Muscle layer of colon (tissue), 2 donors: Measurements from ENCODE around the gene PRKAG3.

ENCODE experiments used
- H3K27ac ChIP-seq: one replicate; pipeline ENCODE4 v1.7.0; 2013; ENCODE audit warnings: low read depth, mild to moderate bottlenecking, low read length, moderate library complexity
- H3K27me3 ChIP-seq, 2 donors: one replicate each; pipeline ENCODE4 v1.7.0; 2013; ENCODE audit warnings: low read length in 2 of 2, mild to moderate bottlenecking in 2 of 2; ENCODE audit not compliant: insufficient read depth in 2 of 2, control insufficient read depth in 1 of 2
- H3K36me3 ChIP-seq: one replicate; pipeline ENCODE4 v1.7.0; 2013; ENCODE audit warnings: mild to moderate bottlenecking, low read length; ENCODE audit not compliant: insufficient read depth
- H3K4me1 ChIP-seq: one replicate; pipeline ENCODE4 v1.7.0; 2013; ENCODE audit warnings: mild to moderate bottlenecking, low read length; ENCODE audit not compliant: insufficient read depth
- H3K4me3 ChIP-seq, 2 donors: one replicate each; pipeline ENCODE4 v1.7.0; 2013; ENCODE audit warnings: low read length in 2 of 2, low read depth in 1 of 2, mild to moderate bottlenecking in 1 of 2, moderate library complexity in 1 of 2
- H3K9ac ChIP-seq: one replicate; pipeline ENCODE4 v1.7.0; 2013; ENCODE audit warnings: low read length
- H3K9me3 ChIP-seq: one replicate; pipeline ENCODE4 v1.7.0; 2013; ENCODE audit warnings: mild to moderate bottlenecking, low read length
- donor health status: abdominal sarcoma.
- donor health status: Adenocarcinoma of cecum.

The PRKAG3 gene

GRCh38 chr2:218809515-218809914, 22.1 kb downstream of the PRKAG3 start:
- peaks cover 24% of the 10 kb centered on the region for H3K36me3 ChIP-seq
- no peak overlapping the region for H3K27ac ChIP-seq
- H3K4me3 ChIP-seq = no peak overlapping the region

GRCh38 chr2:218807626-218808025, 24.0 kb downstream of the PRKAG3 start:
- Histone ChIP-seq H3K27me3 (no peaks in the 10 kb centered on the region), H3K27ac (no peak overlapping the region), H3K4me1 (peaks cover 20% of the 10 kb centered on the region), H3K9me3 (no peaks in the 10 kb centered on the region), H3K9ac (no peak overlapping the region), H3K4me3 (no peak overlapping the region), H3K36me3 (peaks cover 6% of the 10 kb centered on the region)

More at GRCh38 chr2:218809515-218809914, 22.1 kb downstream of the PRKAG3 start:
- no peaks in the 10 kb centered on the region for H3K9me3 ChIP-seq
- no peaks in the 10 kb centered on the region for H3K27me3 ChIP-seq
- H3K9ac ChIP-seq = no peak overlapping the region
- peaks cover 20% of the 10 kb centered on the region for H3K4me1 ChIP-seq

GRCh38 chr2:218806346-218806978, 25.1 kb downstream of the PRKAG3 start:
- peak overlapping the region in 1 of 2 donors; percentile 22 for H3K4me3 ChIP-seq
- H3K36me3 ChIP-seq = no peaks in the 10 kb centered on the region
- H3K27ac ChIP-seq = peak overlapping the region; percentile 80
- no peaks in the 10 kb centered on the region for H3K9me3 ChIP-seq
- H3K4me1 ChIP-seq = peaks cover 20% of the 10 kb centered on the region
- H3K27me3 ChIP-seq = no peaks in the 10 kb centered on the region
- no peak overlapping the region for H3K9ac ChIP-seq

- Histone ChIP-seq H3K9ac (no peak overlapping the region), H3K4me3 (no peak overlapping the region), H3K27ac (peak overlapping the region; percentile 80), H3K36me3 (no peaks in the 10 kb centered on the region), H3K27me3 (no peaks in the 10 kb centered on the region), H3K9me3 (no peaks in the 10 kb centered on the region), H3K4me1 (peaks cover 20% of the 10 kb centered on the region)
Observed at GRCh38 chr2:218805627-218806026, 26.0 kb downstream of the PRKAG3 start.

GRCh38 chr2:218804817-218805216, 26.8 kb downstream of the PRKAG3 start:
- no peak overlapping the region for H3K9ac ChIP-seq
- H3K4me3 ChIP-seq = no peak overlapping the region
- no peaks in the 10 kb centered on the region for H3K36me3 ChIP-seq
- peaks cover 20% of the 10 kb centered on the region for H3K4me1 ChIP-seq
- H3K9me3 ChIP-seq = no peaks in the 10 kb centered on the region
- H3K27ac ChIP-seq = no peak overlapping the region
- no peaks in the 10 kb centered on the region for H3K27me3 ChIP-seq

GRCh38 chr2:218802386-218802994, 29.1 kb downstream of the PRKAG3 start:
- Histone ChIP-seq H3K9ac (no peak overlapping the region), H3K27ac (no peak overlapping the region), H3K4me3 (no peak overlapping the region), H3K4me1 (peaks cover 16% of the 10 kb centered on the region), H3K27me3 (no peaks in the 10 kb centered on the region), H3K9me3 (no peaks in the 10 kb centered on the region), H3K36me3 (no peaks in the 10 kb centered on the region)

GRCh38 chr2:218799990-218800389, 31.6 kb downstream of the PRKAG3 start:
- Histone ChIP-seq H3K27ac (no peak overlapping the region), H3K4me1 (no peaks in the 10 kb centered on the region), H3K36me3 (no peaks in the 10 kb centered on the region), H3K27me3 (no peaks in the 10 kb centered on the region), H3K9ac (no peak overlapping the region), H3K9me3 (no peaks in the 10 kb centered on the region), H3K4me3 (no peak overlapping the region)

- no peaks in the 10 kb centered on the region for H3K9me3 ChIP-seq
- H3K9ac ChIP-seq = no peak overlapping the region
- no peaks in the 10 kb centered on the region for H3K27me3 ChIP-seq
- H3K36me3 ChIP-seq = no peaks in the 10 kb centered on the region
- no peaks in the 10 kb centered on the region for H3K4me1 ChIP-seq
- no peak overlapping the region for H3K4me3 ChIP-seq
- H3K27ac ChIP-seq = no peak overlapping the region
Observed at GRCh38 chr2:218798767-218799504, 32.7 kb downstream of the PRKAG3 start.

- Histone ChIP-seq H3K36me3 (no peaks in the 10 kb centered on the region), H3K4me3 (no peak overlapping the region), H3K9ac (no peak overlapping the region)
Observed at GRCh38 chr2:218796691-218797090, 34.9 kb downstream of the PRKAG3 start.

GRCh38 chr2:218792433-218792832, 39.2 kb downstream of the PRKAG3 start:
- no peak overlapping the region for H3K4me3 ChIP-seq
- H3K36me3 ChIP-seq = no peaks in the 10 kb centered on the region
- H3K4me1 ChIP-seq = no peaks in the 10 kb centered on the region
- no peaks in the 10 kb centered on the region for H3K27me3 ChIP-seq
- H3K9ac ChIP-seq = no peak overlapping the region
- H3K27ac ChIP-seq = no peak overlapping the region
- H3K9me3 ChIP-seq = no peaks in the 10 kb centered on the region

More at GRCh38 chr2:218796691-218797090, 34.9 kb downstream of the PRKAG3 start:
- H3K27me3 ChIP-seq = no peaks in the 10 kb centered on the region
- no peak overlapping the region for H3K27ac ChIP-seq
- no peaks in the 10 kb centered on the region for H3K4me1 ChIP-seq
- no peaks in the 10 kb centered on the region for H3K9me3 ChIP-seq

- H3K9ac ChIP-seq = no peak overlapping the region
- no peaks in the 10 kb centered on the region for H3K9me3 ChIP-seq
- no peak overlapping the region for H3K27ac ChIP-seq
- peaks cover 4% of the 10 kb centered on the region for H3K4me1 ChIP-seq
- H3K27me3 ChIP-seq = no peaks in the 10 kb centered on the region
- H3K36me3 ChIP-seq = no peaks in the 10 kb centered on the region
- no peak overlapping the region for H3K4me3 ChIP-seq
Observed at GRCh38 chr2:218788529-218789255, 42.9 kb downstream of the PRKAG3 start.
